ENCODE results near the gene LINGO3. TPM values are rescaled to one million over a fixed set of nuclear protein-coding genes. Genes with fewer than 3 reads are reported as not detected.
A peak's percentile ranks its signal among the peaks of the same experiment; 100 is the strongest.

The LINGO3 gene
- total RNA-seq, 1 donor = not detected

DNA sequence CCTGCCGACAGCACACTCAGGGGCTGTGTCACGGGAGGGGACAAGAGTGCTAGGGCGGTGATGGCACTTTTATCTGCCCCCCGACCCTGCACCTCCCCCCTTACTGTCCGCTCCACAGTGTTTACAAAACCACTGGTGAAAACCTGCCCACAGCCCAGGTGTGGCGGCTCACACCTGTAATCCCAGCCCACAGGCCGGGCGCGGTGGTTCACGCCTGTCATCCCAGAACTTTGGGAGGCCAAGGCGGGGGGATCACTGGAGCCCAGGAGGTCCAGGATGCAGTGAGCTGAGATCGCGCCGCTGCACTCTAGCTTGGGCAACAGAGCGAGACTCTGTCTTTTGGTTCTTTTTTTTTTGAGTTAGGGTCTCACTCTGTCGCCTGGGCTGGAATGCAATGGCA is 11.8 kb downstream of the LINGO3 start:
- Histone ChIP-seq H3K4me3 (ENCODE audit: insufficient read depth, low read length) (no peak overlapping the region), H3K27ac (ENCODE audit: low read depth, low read length) (no peak overlapping the region), H3K9me3 (ENCODE audit: low read depth, low read length) (no peaks in the 10 kb centered on the region), H3K4me1 (ENCODE audit: insufficient read depth, low read length) (peaks cover 13% of the 10 kb centered on the region), H3K27me3 (ENCODE audit: insufficient read depth, low read length) (peaks cover 7% of the 10 kb centered on the region), H3K79me2 (ENCODE audit: insufficient read depth, low read length) (no peaks in the 10 kb centered on the region), H4K20me1 (ENCODE audit: insufficient read depth, low read length) (peaks cover 21% of the 10 kb centered on the region), H3K4me2 (ENCODE audit: insufficient read depth, low read length) (no peak overlapping the region), H3K36me3 (ENCODE audit: insufficient read depth, low read length) (no peaks in the 10 kb centered on the region), H2AFZ (ENCODE audit: low read length) (no peak overlapping the region)
- TF ChIP-seq, protein P1, sequence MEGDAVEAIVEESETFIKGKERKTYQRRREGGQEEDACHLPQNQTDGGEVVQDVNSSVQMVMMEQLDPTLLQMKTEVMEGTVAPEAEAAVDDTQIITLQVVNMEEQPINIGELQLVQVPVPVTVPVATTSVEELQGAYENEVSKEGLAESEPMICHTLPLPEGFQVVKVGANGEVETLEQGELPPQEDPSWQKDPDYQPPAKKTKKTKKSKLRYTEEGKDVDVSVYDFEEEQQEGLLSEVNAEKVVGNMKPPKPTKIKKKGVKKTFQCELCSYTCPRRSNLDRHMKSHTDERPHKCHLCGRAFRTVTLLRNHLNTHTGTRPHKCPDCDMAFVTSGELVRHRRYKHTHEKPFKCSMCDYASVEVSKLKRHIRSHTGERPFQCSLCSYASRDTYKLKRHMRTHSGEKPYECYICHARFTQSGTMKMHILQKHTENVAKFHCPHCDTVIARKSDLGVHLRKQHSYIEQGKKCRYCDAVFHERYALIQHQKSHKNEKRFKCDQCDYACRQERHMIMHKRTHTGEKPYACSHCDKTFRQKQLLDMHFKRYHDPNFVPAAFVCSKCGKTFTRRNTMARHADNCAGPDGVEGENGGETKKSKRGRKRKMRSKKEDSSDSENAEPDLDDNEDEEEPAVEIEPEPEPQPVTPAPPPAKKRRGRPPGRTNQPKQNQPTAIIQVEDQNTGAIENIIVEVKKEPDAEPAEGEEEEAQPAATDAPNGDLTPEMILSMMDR (IDR thresholded peaks at IDR 0.05; ENCODE audit: extremely low read depth, low read depth, low read length) = no peak
- DNase-seq (ENCODE audit: insufficient read length, low spot score, missing footprints) = no peak

DNA sequence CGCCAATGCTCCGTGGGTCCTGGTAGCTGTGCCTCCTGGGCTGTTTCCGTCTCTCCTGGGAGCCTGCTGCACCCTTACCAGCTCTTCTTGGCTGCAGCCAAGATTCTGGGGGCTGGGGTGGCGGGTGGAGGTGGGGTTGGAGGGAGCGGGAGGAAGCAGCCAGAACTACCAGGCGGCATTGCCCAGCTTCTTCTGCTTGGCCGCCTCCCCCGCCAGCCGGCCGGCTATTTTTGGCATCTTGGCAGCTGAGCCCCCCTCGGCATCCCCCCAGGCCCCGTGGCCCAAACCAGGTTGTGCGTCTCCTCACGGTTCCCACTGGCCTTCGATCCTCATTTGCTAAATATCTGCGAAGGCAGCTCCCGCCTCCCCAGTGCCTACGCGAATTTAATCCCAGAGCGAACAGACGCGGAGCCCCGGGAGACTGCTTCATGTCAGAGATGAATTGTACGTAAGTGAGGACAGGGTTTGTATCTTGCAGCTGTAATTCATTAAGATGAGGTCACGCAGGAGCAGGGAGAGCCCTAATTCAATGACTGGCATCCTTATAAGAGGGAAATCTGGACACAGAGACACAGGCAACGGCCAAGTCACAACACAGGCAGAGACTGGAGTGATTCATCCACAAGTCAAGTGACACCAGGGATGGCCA is 13.1 kb downstream of the LINGO3 start:
- Histone ChIP-seq H3K9me3 (ENCODE audit: low read depth, low read length) (no peaks in the 10 kb centered on the region), H2AFZ (ENCODE audit: low read length) (no peak overlapping the region), H3K4me3 (ENCODE audit: insufficient read depth, low read length) (peak overlapping the region; percentile 42), H4K20me1 (ENCODE audit: insufficient read depth, low read length) (peaks cover 34% of the 10 kb centered on the region), H3K79me2 (ENCODE audit: insufficient read depth, low read length) (no peaks in the 10 kb centered on the region), H3K27me3 (ENCODE audit: insufficient read depth, low read length) (peaks cover 21% of the 10 kb centered on the region), H3K36me3 (ENCODE audit: insufficient read depth, low read length) (no peaks in the 10 kb centered on the region), H3K27ac (ENCODE audit: low read depth, low read length) (no peak overlapping the region), H3K4me2 (ENCODE audit: insufficient read depth, low read length) (peak overlapping the region; percentile 57), H3K4me1 (ENCODE audit: insufficient read depth, low read length) (peaks cover 13% of the 10 kb centered on the region)
- TF ChIP-seq, protein P1 (IDR thresholded peaks at IDR 0.05; ENCODE audit: extremely low read depth, low read depth, low read length) = no peak
- DNase-seq (ENCODE audit: insufficient read length, low spot score, missing footprints) = peak; percentile 98

DNA sequence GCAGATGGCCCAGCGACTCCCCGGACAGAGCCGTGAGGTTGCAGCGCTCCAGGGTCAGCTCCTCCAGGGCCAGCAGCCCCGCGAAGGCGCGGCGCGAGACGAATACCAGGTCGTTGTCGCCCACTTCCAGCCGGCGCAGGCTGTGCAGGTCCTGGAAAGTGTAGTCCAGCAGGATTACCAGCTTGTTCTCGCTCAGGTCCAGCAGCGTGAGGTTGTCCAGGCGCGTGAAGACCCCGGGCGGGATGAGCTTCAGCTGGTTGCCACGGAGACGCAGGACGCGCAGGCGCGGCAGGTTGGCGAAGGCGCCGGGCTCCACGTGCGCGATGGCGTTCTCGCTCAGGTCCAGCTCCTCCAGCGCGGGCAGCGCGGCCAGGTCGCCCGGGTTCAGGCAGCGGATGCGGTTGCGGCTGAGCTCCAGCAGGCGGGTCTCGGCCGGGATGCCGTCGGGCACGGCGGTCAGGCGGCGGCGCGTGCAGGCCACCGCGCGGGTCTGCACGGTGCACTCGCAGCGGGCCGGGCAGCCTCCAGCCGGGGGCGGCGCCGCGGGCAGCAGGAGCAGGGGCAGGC is 16.7 kb downstream of the LINGO3 start:
- no peak overlapping the region for H2AFZ ChIP-seq (ENCODE audit: low read length)

More for the DNA sequence above, 16.7 kb downstream of the LINGO3 start:
- Histone ChIP-seq H3K79me2 (ENCODE audit: insufficient read depth, low read length) (no peaks in the 10 kb centered on the region), H3K9me3 (ENCODE audit: low read depth, low read length) (no peaks in the 10 kb centered on the region), H3K4me3 (ENCODE audit: insufficient read depth, low read length) (no peak overlapping the region), H3K27ac (ENCODE audit: low read depth, low read length) (no peak overlapping the region), H3K36me3 (ENCODE audit: insufficient read depth, low read length) (no peaks in the 10 kb centered on the region), H3K4me1 (ENCODE audit: insufficient read depth, low read length) (peaks cover 13% of the 10 kb centered on the region), H3K27me3 (ENCODE audit: insufficient read depth, low read length) (peaks cover 36% of the 10 kb centered on the region), H3K4me2 (ENCODE audit: insufficient read depth, low read length) (no peak overlapping the region), H4K20me1 (ENCODE audit: insufficient read depth, low read length) (peaks cover 66% of the 10 kb centered on the region)
- peak; percentile 90 for DNase-seq (ENCODE audit: insufficient read length, low spot score, missing footprints)
- TF ChIP-seq, protein P1 (IDR thresholded peaks at IDR 0.05; ENCODE audit: extremely low read depth, low read depth, low read length) = no peak

All from osteoblast (primary cell).